Measurements from ENCODE around the gene CDK5RAP1. TPM values are rescaled to one million over a fixed set of nuclear protein-coding genes. Genes with fewer than 3 reads are reported as not detected.

The CDK5RAP1 gene
- total RNA-seq, 1 experiment from 2014 or later: 53.4 TPM

- intact Hi-C loops (cut with micrococcal nuclease): no loop called here
- H3K4me2 ChIP-seq (ENCODE audit: low read length): no peak overlapping the region
- no peaks in the 10 kb centered on the region for H4K20me1 ChIP-seq (ENCODE audit: low read length)
- H3K9me3 ChIP-seq (ENCODE audit: low read length): no peaks in the 10 kb centered on the region
- TF ChIP-seq EZH2phosphoT487 (IDR thresholded peaks at IDR 0.05; ENCODE audit: borderline replicate concordance, low read length): no peak
- no peak for TF ChIP-seq EZH2 (IDR thresholded peaks at IDR 0.05; ENCODE audit: low read length, unreplicated experiment)
- no peak for TF ChIP-seq CTCF (conservative IDR thresholded peaks at IDR 0.05; ENCODE audit: low read depth, low read length)
- H3K36me3 ChIP-seq (ENCODE audit: low read depth, low read length): peaks cover 5% of the 10 kb centered on the region; the same call in 1 of the 2 replicates
- no peaks in the 10 kb centered on the region for H3K27me3 ChIP-seq (ENCODE audit: low read length)
- H3K9ac ChIP-seq (ENCODE audit: low read length): no peak overlapping the region
- ATAC-seq: peak; percentile 67
- no TSS peak for BruUV-seq (replicated peaks)
- no peak overlapping the region for H2AFZ ChIP-seq (ENCODE audit: low read length)
- H3K27ac ChIP-seq (ENCODE audit: low read length): no peak overlapping the region
- ChIA-PET CTCF (no interaction called here), POLR2A (ENCODE audit: unreplicated experiment) (no interaction called here)
- H3K9me2 ChIP-seq (replicated peaks; ENCODE audit: low read length): no peaks in the 10 kb centered on the region
- H3K4me1 ChIP-seq (ENCODE audit: insufficient read depth, low read length): no peaks in the 10 kb centered on the region
- no peaks in the 10 kb centered on the region for H3F3A ChIP-seq (ENCODE audit: low read length, unreplicated experiment)
- no peak overlapping the region for H3K4me3 ChIP-seq (ENCODE audit: low read length)
- DNase-seq: peak; percentile 20
- H3K79me2 ChIP-seq (ENCODE audit: low read length): no peaks in the 10 kb centered on the region
These were observed 5.9 kb upstream of the CDK5RAP1 start for GRCh38 chr20:33407251-33407650.

- Histone ChIP-seq H4K20me1 (ENCODE audit: low read length) (peaks cover 11% of the 10 kb centered on the region; the same call in 1 of the 2 replicates), H3K36me3 (ENCODE audit: low read depth, low read length) (peaks cover 5% of the 10 kb centered on the region; the same call in 1 of the 2 replicates), H3K27ac (ENCODE audit: low read length) (no peak overlapping the region), H3K4me3 (ENCODE audit: low read length) (no peak overlapping the region), H2AFZ (ENCODE audit: low read length) (no peak overlapping the region), H3K27me3 (ENCODE audit: low read length) (no peaks in the 10 kb centered on the region), H3K9me2 (replicated peaks; ENCODE audit: low read length) (no peaks in the 10 kb centered on the region), H3F3A (ENCODE audit: low read length, unreplicated experiment) (no peaks in the 10 kb centered on the region), H3K9ac (ENCODE audit: low read length) (no peak overlapping the region), H3K9me3 (ENCODE audit: low read length) (no peaks in the 10 kb centered on the region), H3K79me2 (ENCODE audit: low read length) (peaks cover 21% of the 10 kb centered on the region), H3K4me1 (ENCODE audit: insufficient read depth, low read length) (peaks cover 9% of the 10 kb centered on the region), H3K4me2 (ENCODE audit: low read length) (no peak overlapping the region)
- intact Hi-C loops (cut with micrococcal nuclease): no loop called here
- DNase-seq (no peak), ATAC-seq (no peak)
- TF ChIP-seq EZH2 (IDR thresholded peaks at IDR 0.05; ENCODE audit: low read length, unreplicated experiment) (no peak), EZH2phosphoT487 (IDR thresholded peaks at IDR 0.05; ENCODE audit: borderline replicate concordance, low read length) (no peak), CTCF (conservative IDR thresholded peaks at IDR 0.05; ENCODE audit: low read depth, low read length) (no peak)
- ChIA-PET POLR2A (ENCODE audit: unreplicated experiment) (no interaction called here), CTCF (no interaction called here)
- BruUV-seq (replicated peaks): no TSS peak
These were observed 3.0 kb upstream of the CDK5RAP1 start for GRCh38 chr20:33404281-33404680.

GRCh38 chr20:33401921-33402369 is 626 bp upstream of the CDK5RAP1 start:
- no peaks in the 10 kb centered on the region for H3K9me3 ChIP-seq (ENCODE audit: low read length)
- TSS peak; percentile 86 for BruUV-seq (replicated peaks)
- H3F3A ChIP-seq (ENCODE audit: low read length, unreplicated experiment): no peaks in the 10 kb centered on the region
- no peaks in the 10 kb centered on the region for H3K36me3 ChIP-seq (ENCODE audit: low read depth, low read length)
- H3K9me2 ChIP-seq (replicated peaks; ENCODE audit: low read length): no peaks in the 10 kb centered on the region
- ATAC-seq (no peak), DNase-seq (no peak)
- no peak overlapping the region for H3K27ac ChIP-seq (ENCODE audit: low read length)
- H3K9ac ChIP-seq (ENCODE audit: low read length): peak overlapping the region; percentile 83
- peaks cover 44% of the 10 kb centered on the region for H3K79me2 ChIP-seq (ENCODE audit: low read length)
- intact Hi-C loops (cut with micrococcal nuclease): loop anchor here (1.0 kb wide), 1 partner anchor 41 kb away; the partner anchor contains the start of gene SNTA1
- ChIA-PET POLR2A (ENCODE audit: unreplicated experiment) (interaction anchor here (0.6 kb wide), 1 partner anchor 88 kb away, joined by 3 read pairs; the partner anchor contains the start of gene CBFA2T2), CTCF (interaction anchor here (1.0 kb wide), 1 partner anchor 139 kb away, joined by 4 read pairs; no protein-coding TSS in a partner anchor)
- H3K4me1 ChIP-seq (ENCODE audit: insufficient read depth, low read length): peaks cover 9% of the 10 kb centered on the region
- H3K4me2 ChIP-seq (ENCODE audit: low read length): peak overlapping the region; percentile 85
- TF ChIP-seq EZH2 (IDR thresholded peaks at IDR 0.05; ENCODE audit: low read length, unreplicated experiment) (no peak), EZH2phosphoT487 (IDR thresholded peaks at IDR 0.05; ENCODE audit: borderline replicate concordance, low read length) (no peak)
- H4K20me1 ChIP-seq (ENCODE audit: low read length): peaks cover 15% of the 10 kb centered on the region; the same call in 1 of the 2 replicates
- peak overlapping the region; percentile 86 for H2AFZ ChIP-seq (ENCODE audit: low read length)
- H3K27me3 ChIP-seq (ENCODE audit: low read length): no peaks in the 10 kb centered on the region
- H3K4me3 ChIP-seq (ENCODE audit: low read length): peak overlapping the region; percentile 93

All from PC-3 (cell line).